ENCODE measurements around the gene CHRNA4. TPM values are rescaled to one million over a fixed set of nuclear protein-coding genes. Genes with fewer than 3 reads are reported as not detected.

The CHRNA4 gene
- total RNA-seq, 2 experiments from 2014 or later: not detected

DNA sequence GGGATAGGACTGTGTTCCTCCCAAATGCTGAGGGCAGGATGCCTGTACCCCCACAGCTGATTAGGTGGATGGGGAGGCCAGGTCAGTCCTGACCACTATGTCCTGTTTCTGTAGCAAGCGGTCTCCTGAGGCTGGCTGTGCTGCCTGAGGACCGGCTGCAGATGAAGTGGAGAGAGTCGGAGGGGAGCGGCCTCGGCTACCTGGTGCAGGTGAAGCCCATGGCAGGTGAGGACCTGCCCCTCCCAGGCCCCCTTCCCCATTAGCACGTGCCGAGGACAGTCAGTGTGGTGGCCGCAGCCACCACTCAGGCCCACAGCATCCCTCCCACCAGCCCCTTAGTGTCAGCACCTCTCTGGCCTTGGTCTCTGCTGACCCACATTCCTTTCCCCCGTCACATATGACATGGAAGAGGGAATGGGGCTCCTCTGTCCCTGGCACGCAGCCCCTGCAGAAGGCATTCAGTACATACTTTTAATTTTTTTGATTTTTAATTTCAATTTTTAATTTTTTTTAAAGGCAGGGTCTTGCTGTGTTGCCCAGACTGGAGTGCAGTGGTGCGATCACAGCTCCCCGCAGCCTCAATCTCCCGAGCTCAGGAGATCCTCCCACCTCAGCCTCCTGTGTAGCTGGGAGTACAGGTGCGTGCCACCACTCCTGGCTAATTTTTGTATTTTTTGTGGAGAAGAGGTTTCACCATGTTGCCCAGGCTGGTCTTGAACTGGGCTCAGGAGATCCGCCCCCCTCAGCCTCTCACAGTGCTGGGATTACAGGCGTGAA lies 63.2 kb downstream of the CHRNA4 start:
- peaks cover 20% of the 10 kb centered on the region for H3K27me3 Mint-ChIP-seq
- intact Hi-C loops (cut with DNase I, micrococcal nuclease): no loop called here
- no peak overlapping the region for H3K27ac Mint-ChIP-seq
- peaks cover 3% of the 10 kb centered on the region for H3K9me3 Mint-ChIP-seq (ENCODE audit: low read depth)
- no peaks in the 10 kb centered on the region for H3K36me3 Mint-ChIP-seq (ENCODE audit: low read depth)
- CTCF ChIA-PET: interaction anchor here (1.3 kb wide), 1 partner anchor 11 kb away, joined by 3 read pairs; no protein-coding TSS in a partner anchor
- DNase-seq (no peak), ATAC-seq (no peak)
- POLR2A ChIA-PET: no interaction called here
- peaks cover 6% of the 10 kb centered on the region for H3K4me1 Mint-ChIP-seq
- H3K4me3 Mint-ChIP-seq: no peak overlapping the region

- Mint-ChIP-seq H3K27me3 (peaks cover 17% of the 10 kb centered on the region), H3K9me3 (ENCODE audit: low read depth) (peaks cover 3% of the 10 kb centered on the region), H3K4me1 (peaks cover 6% of the 10 kb centered on the region), H3K27ac (no peak overlapping the region), H3K36me3 (ENCODE audit: low read depth) (no peaks in the 10 kb centered on the region), H3K4me3 (no peak overlapping the region)
- CTCF ChIA-PET: interaction anchor here (1.3 kb wide), 1 partner anchor 12 kb away, joined by 3 read pairs; no protein-coding TSS in a partner anchor
- DNase-seq (no peak), ATAC-seq (no peak)
- intact Hi-C loops (cut with DNase I, micrococcal nuclease): no loop called here
- POLR2A ChIA-PET: no interaction called here
Observed at GRCh38 chr20:63297371-63297781, 63.8 kb downstream of the CHRNA4 start.

- POLR2A ChIA-PET: no interaction called here
Observed at GRCh38 chr20:63296531-63297299, 64.4 kb downstream of the CHRNA4 start.

DNA sequence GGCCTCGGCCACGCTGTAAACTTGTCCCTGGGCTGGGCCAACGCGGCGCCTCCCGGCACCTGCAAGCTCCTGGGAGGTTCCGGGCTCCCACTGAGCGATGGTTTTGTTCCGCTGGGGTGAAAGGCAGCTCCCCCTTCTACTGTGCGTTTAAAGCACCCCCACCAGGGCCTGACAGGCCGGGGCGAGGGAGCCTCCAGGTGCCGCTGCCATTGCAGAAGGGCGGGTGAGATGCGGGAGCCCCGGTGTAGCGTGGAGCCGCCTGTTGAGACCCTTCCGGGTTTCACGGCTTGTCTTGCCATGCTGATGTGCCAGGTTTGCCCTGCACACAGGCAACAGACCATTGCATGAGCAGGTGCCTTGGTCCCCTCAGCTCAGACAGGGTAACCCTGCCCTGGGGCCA lies 65.3 kb downstream of the CHRNA4 start:
- Mint-ChIP-seq H3K4me3 (no peak overlapping the region), H3K27ac (no peak overlapping the region), H3K27me3 (peaks cover 13% of the 10 kb centered on the region), H3K36me3 (ENCODE audit: low read depth) (no peaks in the 10 kb centered on the region), H3K9me3 (ENCODE audit: low read depth) (no peaks in the 10 kb centered on the region), H3K4me1 (peaks cover 6% of the 10 kb centered on the region)
- DNase-seq: no peak
- POLR2A ChIA-PET: no interaction called here
- ATAC-seq: no peak
- intact Hi-C loops (cut with DNase I, micrococcal nuclease): no loop called here
- CTCF ChIA-PET: interaction anchor here (0.7 to 1.3 kb wide), 3 partner anchors 9 to 87 kb away, joined by 3 read pairs; no protein-coding TSS in a partner anchor

More at GRCh38 chr20:63296531-63297299, 64.4 kb downstream of the CHRNA4 start:
- H3K4me1 Mint-ChIP-seq: peaks cover 6% of the 10 kb centered on the region
- ATAC-seq (no peak), DNase-seq (no peak)
- intact Hi-C loops (cut with DNase I, micrococcal nuclease): no loop called here
- peaks cover 17% of the 10 kb centered on the region for H3K27me3 Mint-ChIP-seq
- CTCF ChIA-PET: interaction anchor here (0.9 to 1.3 kb wide), 2 partner anchors 10 to 13 kb away, joined by 3 read pairs; no protein-coding TSS in a partner anchor
- no peak overlapping the region for H3K27ac Mint-ChIP-seq
- H3K9me3 Mint-ChIP-seq (ENCODE audit: low read depth): peaks cover 3% of the 10 kb centered on the region
- no peaks in the 10 kb centered on the region for H3K36me3 Mint-ChIP-seq (ENCODE audit: low read depth)
- H3K4me3 Mint-ChIP-seq: no peak overlapping the region

DNA sequence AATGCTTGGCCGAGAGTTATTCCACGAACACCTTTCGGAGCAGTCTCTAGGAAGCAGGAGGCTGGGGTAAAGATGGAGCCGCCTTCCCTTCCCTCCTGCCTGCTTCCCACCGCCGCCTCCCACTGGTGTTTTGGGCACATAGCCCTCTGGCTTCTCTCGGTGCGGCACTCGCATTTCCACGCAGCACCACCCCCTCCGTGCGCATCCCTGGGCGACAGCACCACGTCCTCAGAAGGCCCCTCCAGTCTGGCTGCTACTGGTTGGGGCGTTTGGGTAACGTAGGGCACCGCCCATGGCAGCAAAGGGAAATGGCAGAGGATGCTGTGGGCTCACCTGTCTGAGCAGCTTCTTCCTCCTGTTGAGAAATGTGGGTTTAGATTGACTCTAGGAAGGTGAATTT lies 65.7 kb downstream of the CHRNA4 start:
- Mint-ChIP-seq H3K27ac (no peak overlapping the region), H3K4me3 (no peak overlapping the region), H3K4me1 (peaks cover 6% of the 10 kb centered on the region), H3K36me3 (ENCODE audit: low read depth) (no peaks in the 10 kb centered on the region), H3K9me3 (ENCODE audit: low read depth) (no peaks in the 10 kb centered on the region), H3K27me3 (peaks cover 12% of the 10 kb centered on the region)
- ChIA-PET CTCF (interaction anchor here (0.7 to 1.3 kb wide), 2 partner anchors 10 to 87 kb away, joined by 3 read pairs; no protein-coding TSS in a partner anchor), POLR2A (no interaction called here)
- intact Hi-C loops (cut with DNase I, micrococcal nuclease): no loop called here
- ATAC-seq (peak; percentile 30), DNase-seq (peak; percentile 24)

GRCh38 chr20:63295018-63295417 lies 66.1 kb downstream of the CHRNA4 start:
- ChIA-PET CTCF (interaction anchor here (0.6 to 1.3 kb wide), 3 partner anchors 72 to 783 kb away, joined by 3 read pairs; no protein-coding TSS in a partner anchor), POLR2A (interaction anchor here (0.5 kb wide), 1 partner anchor 975 kb away, joined by 3 read pairs; no protein-coding TSS in a partner anchor)
- no peak overlapping the region for H3K27ac Mint-ChIP-seq

DNA sequence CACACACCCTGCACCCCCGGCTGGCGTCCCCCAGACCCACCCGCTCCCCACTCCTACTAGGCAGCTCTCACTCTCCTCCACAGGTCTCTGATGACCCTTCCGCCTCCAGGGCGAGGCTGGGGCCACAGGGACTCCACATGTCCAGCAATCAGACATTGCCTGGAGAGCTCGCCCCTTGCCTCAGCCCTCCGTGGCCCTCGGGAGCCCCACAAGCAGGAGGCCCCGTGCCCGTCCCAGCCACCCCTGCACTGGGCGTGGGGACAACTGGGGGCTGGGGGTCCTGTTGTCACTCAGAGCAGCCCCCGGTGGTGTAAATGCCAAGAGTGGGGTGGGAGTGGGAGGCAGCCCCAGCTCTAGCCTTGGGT lies 66.6 kb downstream of the CHRNA4 start:
- Mint-ChIP-seq H3K4me1 (peaks cover 6% of the 10 kb centered on the region), H3K4me3 (no peak overlapping the region), H3K36me3 (ENCODE audit: low read depth) (no peaks in the 10 kb centered on the region), H3K9me3 (ENCODE audit: low read depth) (no peaks in the 10 kb centered on the region), H3K27ac (no peak overlapping the region), H3K27me3 (peaks cover 10% of the 10 kb centered on the region)
- CTCF ChIA-PET: interaction anchor here (0.6 to 0.7 kb wide), 2 partner anchors 71 to 784 kb away, joined by 3 read pairs; no protein-coding TSS in a partner anchor
- DNase-seq: no peak
- POLR2A ChIA-PET: interaction anchor here (0.5 kb wide), 1 partner anchor 975 kb away, joined by 3 read pairs; no protein-coding TSS in a partner anchor
- intact Hi-C loops (cut with DNase I, micrococcal nuclease): loop anchor here in 1 of 2 experiments (5.0 kb wide), 1 partner anchor 237 kb away; no protein-coding TSS in a partner anchor
- ATAC-seq: no peak

More at GRCh38 chr20:63295018-63295417, 66.1 kb downstream of the CHRNA4 start:
- Mint-ChIP-seq H3K4me1 (peaks cover 6% of the 10 kb centered on the region), H3K9me3 (ENCODE audit: low read depth) (no peaks in the 10 kb centered on the region), H3K36me3 (ENCODE audit: low read depth) (no peaks in the 10 kb centered on the region), H3K27me3 (peaks cover 10% of the 10 kb centered on the region), H3K4me3 (no peak overlapping the region)
- no peak for DNase-seq
- intact Hi-C loops (cut with DNase I, micrococcal nuclease): no loop called here
- ATAC-seq: no peak

- H3K27me3 Mint-ChIP-seq: peaks cover 7% of the 10 kb centered on the region
- ChIA-PET CTCF (no interaction called here), POLR2A (no interaction called here)
- no peaks in the 10 kb centered on the region for H3K9me3 Mint-ChIP-seq (ENCODE audit: low read depth)
- no peaks in the 10 kb centered on the region for H3K36me3 Mint-ChIP-seq (ENCODE audit: low read depth)
- DNase-seq: no peak
- no peak overlapping the region for H3K4me3 Mint-ChIP-seq
- no peak overlapping the region for H3K27ac Mint-ChIP-seq
- intact Hi-C loops (cut with DNase I, micrococcal nuclease): loop anchor here in 1 of 2 experiments (5.0 kb wide), 1 partner anchor 237 kb away; no protein-coding TSS in a partner anchor
- ATAC-seq: no peak
- peaks cover 6% of the 10 kb centered on the region for H3K4me1 Mint-ChIP-seq
Observed at GRCh38 chr20:63293871-63294535, 67.1 kb downstream of the CHRNA4 start.

- H3K9me3 Mint-ChIP-seq (ENCODE audit: low read depth): no peaks in the 10 kb centered on the region
- DNase-seq (no peak), ATAC-seq (no peak)
- CTCF ChIA-PET: no interaction called here
- no peak overlapping the region for H3K4me3 Mint-ChIP-seq
- peaks cover 3% of the 10 kb centered on the region for H3K36me3 Mint-ChIP-seq (ENCODE audit: low read depth)
- H3K4me1 Mint-ChIP-seq: peaks cover 6% of the 10 kb centered on the region
- POLR2A ChIA-PET: interaction anchor here (0.6 kb wide), 1 partner anchor 221 kb away, joined by 3 read pairs; no protein-coding TSS in a partner anchor
- peaks cover 5% of the 10 kb centered on the region for H3K27me3 Mint-ChIP-seq
- intact Hi-C loops (cut with DNase I, micrococcal nuclease): loop anchor here in 1 of 2 experiments (5.0 kb wide), 1 partner anchor 236 kb away; no protein-coding TSS in a partner anchor
- no peak overlapping the region for H3K27ac Mint-ChIP-seq
Observed at GRCh38 chr20:63293456-63293855, 67.7 kb downstream of the CHRNA4 start.
